Mesenchymal stem cell (in vitro differentiated cells and primary cell): Measurements from ENCODE around the gene RNF182.
"Not testable (repeated sequence)": the region's sequence is repeated elsewhere in the genome, so short reads cannot be mapped to it uniquely, and the experiment has no call there.

Experiments
- DNase-seq: peaks from one replicate; pipeline ENCODE4 v3.0.0-alpha.2; 2013
- H2AFZ ChIP-seq: one replicate; pipeline ENCODE4 v1.6.1; 2013; ENCODE audit warnings: low read depth, mild to moderate bottlenecking, control low read depth, inconsistent platforms, low read length, moderate library complexity
- H2AK5ac ChIP-seq: 2 replicates; pipeline ENCODE4 v1.6.1; 2013; ENCODE audit warnings: low read length, moderate library complexity, mild to moderate bottlenecking, inconsistent platforms; ENCODE audit not compliant: severe bottlenecking
- H2BK120ac ChIP-seq: one replicate; pipeline ENCODE4 v1.6.1; 2013; ENCODE audit warnings: low read depth, mild to moderate bottlenecking, inconsistent platforms, low read length, moderate library complexity
- H2BK12ac ChIP-seq, 2 experiments: one replicate each; pipeline ENCODE4 v1.6.1; 2013; ENCODE audit warnings: inconsistent platforms in 2 of 2, low read length in 2 of 2, mild to moderate bottlenecking in 2 of 2, moderate library complexity in 2 of 2, control low read depth in 1 of 2
- H2BK15ac ChIP-seq: one replicate; pipeline ENCODE4 v1.6.1; 2013; ENCODE audit warnings: mild to moderate bottlenecking, low read depth, inconsistent platforms; ENCODE audit not compliant: poor library complexity, severe bottlenecking
- H2BK5ac ChIP-seq: 2 replicates; pipeline ENCODE4 v1.6.1; 2013; ENCODE audit warnings: low read depth, mild to moderate bottlenecking, low read length, control low read depth, inconsistent platforms; ENCODE audit not compliant: poor library complexity, severe bottlenecking
- H3K14ac ChIP-seq, 2 experiments: one replicate each; pipeline ENCODE4 v1.6.1; 2013; ENCODE audit warnings: inconsistent platforms in 2 of 2, low read length in 2 of 2, control low read depth in 1 of 2, mild to moderate bottlenecking in 1 of 2, moderate library complexity in 1 of 2
- H3K18ac ChIP-seq, 2 experiments: one replicate each; pipeline ENCODE4 v1.6.1; 2013; ENCODE audit warnings: inconsistent platforms in 2 of 2, low read length in 2 of 2, control low read depth in 1 of 2, low read depth in 1 of 2, mild to moderate bottlenecking in 1 of 2
- H3K23ac ChIP-seq, 2 experiments: one replicate each; pipeline ENCODE4 v1.6.1; 2013; ENCODE audit warnings: inconsistent platforms in 2 of 2, low read length in 2 of 2, mild to moderate bottlenecking in 2 of 2, moderate library complexity in 2 of 2, control low read depth in 1 of 2
- H3K27ac ChIP-seq: 2 replicates; pipeline ENCODE4 v1.5.1; 2013; ENCODE audit warnings: mild to moderate bottlenecking, moderate library complexity, low read length, control low read depth, inconsistent platforms; ENCODE audit not compliant: poor library complexity, severe bottlenecking
- H3K27me3 ChIP-seq, 2 experiments: 2 replicates each; pipeline versions ENCODE4 v1.6.1 to v1.7.0; 2013; ENCODE audit warnings: low read length in 2 of 2, mild to moderate bottlenecking in 2 of 2, moderate library complexity in 2 of 2, control low read depth in 1 of 2, inconsistent platforms in 1 of 2; ENCODE audit not compliant: control insufficient read depth in 1 of 2, insufficient read depth in 1 of 2
- H3K36me3 ChIP-seq, 2 experiments: 2 replicates each; pipeline versions ENCODE4 v1.6.1 to v1.7.0; 2013; ENCODE audit warnings: low read length in 2 of 2, control low read depth in 1 of 2, inconsistent platforms in 1 of 2, low read depth in 1 of 2, mild to moderate bottlenecking in 1 of 2; ENCODE audit not compliant: insufficient read depth in 2 of 2, control insufficient read depth in 1 of 2
- H3K4ac ChIP-seq, 2 experiments: one replicate each; pipeline ENCODE4 v1.6.1; 2013; ENCODE audit warnings: inconsistent platforms in 2 of 2, low read length in 2 of 2, mild to moderate bottlenecking in 2 of 2, moderate library complexity in 2 of 2, control low read depth in 1 of 2, low read depth in 1 of 2
- H3K4me1 ChIP-seq: 2 replicates; pipeline ENCODE4 v1.6.1; 2013; ENCODE audit warnings: low read depth, low read length, control low read depth; ENCODE audit not compliant: control insufficient read depth, insufficient read depth
- H3K4me2 ChIP-seq: 2 replicates; pipeline ENCODE4 v1.6.1; 2013; ENCODE audit warnings: low read length, mild to moderate bottlenecking, inconsistent platforms; ENCODE audit not compliant: poor library complexity, severe bottlenecking
- H3K4me3 ChIP-seq, 2 experiments: 2 replicates each; pipeline versions ENCODE4 v1.5.1 to v1.7.0; 2013; ENCODE audit warnings: low read length in 2 of 2, mild to moderate bottlenecking in 2 of 2, control low read depth in 1 of 2, low read depth in 1 of 2; ENCODE audit not compliant: insufficient read depth in 1 of 2
- H3K79me1 ChIP-seq: replicated peaks from 2 replicates; pipeline ENCODE4 v1.6.1; 2013; ENCODE audit warnings: mild to moderate bottlenecking, control low read depth, low read length, inconsistent platforms; ENCODE audit not compliant: poor library complexity, severe bottlenecking
- H3K9ac ChIP-seq: 2 replicates; pipeline ENCODE4 v1.7.0; 2013; ENCODE audit warnings: mild to moderate bottlenecking, low read length, moderate library complexity
- H3K9me3 ChIP-seq: 2 replicates; pipeline ENCODE4 v1.7.0; 2013; ENCODE audit warnings: mild to moderate bottlenecking, low read length; ENCODE audit not compliant: control insufficient read depth
- H4K8ac ChIP-seq: one replicate; pipeline ENCODE4 v1.6.1; 2013; ENCODE audit warnings: inconsistent platforms, mild to moderate bottlenecking, low read length, moderate library complexity
- H4K91ac ChIP-seq: one replicate; pipeline ENCODE4 v1.6.1; 2013; ENCODE audit warnings: mild to moderate bottlenecking, low read length, inconsistent platforms
- WGBS: methylation state at CpG from one replicate; pipeline ENCODE4 v1.1.7; 2013; ENCODE audit warnings: mixed read lengths; 5-methylcytosine and 5-hydroxymethylcytosine counted together

RNF182 gene

GRCh38 chr6:13973422-13973821 lies 48.7 kb downstream of the RNF182 start:
- not testable (repeated sequence) for DNase-seq, H2BK12ac ChIP-seq, H2AFZ ChIP-seq, H3K14ac ChIP-seq, H3K23ac ChIP-seq, H2BK5ac ChIP-seq, H3K4me3 ChIP-seq, H3K4ac ChIP-seq, H3K4me1 ChIP-seq, H2BK120ac ChIP-seq, H2AK5ac ChIP-seq, H4K91ac ChIP-seq, H3K18ac ChIP-seq, H3K27me3 ChIP-seq, H3K9ac ChIP-seq, H3K27ac ChIP-seq, H2BK15ac ChIP-seq, H4K8ac ChIP-seq, H3K4me2 ChIP-seq
- peaks cover 12% of the 10 kb centered on the region for H3K9me3 ChIP-seq
- H3K36me3 ChIP-seq: peaks cover 18 to 34% of the 10 kb centered on the region in 2 experiments
- H3K79me1 ChIP-seq: peaks cover 37% of the 10 kb centered on the region
- WGBS: 88% methylated on average over 1 of the region's 3 CpGs

GRCh38 chr6:13978102-13978640 lies 53.4 kb downstream of the RNF182 start:
- Histone ChIP-seq H2BK12ac (no peak overlapping the region), H2AFZ (no peak overlapping the region), H3K79me1 (peaks cover 28% of the 10 kb centered on the region), H3K4ac (no peak overlapping the region), H4K91ac (no peak overlapping the region), H3K27me3 (no peaks in the 10 kb centered on the region), H3K9me3 (no peaks in the 10 kb centered on the region), H3K9ac (no peak overlapping the region), H3K4me2 (no peak overlapping the region), H3K27ac (no peak overlapping the region), H2BK120ac (no peak overlapping the region), H4K8ac (no peak overlapping the region), H3K18ac (no peak overlapping the region), H2AK5ac (no peak overlapping the region), H3K23ac (no peak overlapping the region), H3K4me3 (no peak overlapping the region), H3K4me1 (peaks cover 2% of the 10 kb centered on the region), H3K36me3 (peaks cover 14 to 34% of the 10 kb centered on the region in 2 experiments), H2BK5ac (no peak overlapping the region), H3K14ac (no peak overlapping the region), H2BK15ac (no peak overlapping the region)
- DNase-seq: no peak
- WGBS: 84% methylated on average over 5 of the region's 6 CpGs

GRCh38 chr6:13978787-13979186 lies 54.0 kb downstream of the RNF182 start:
- Histone ChIP-seq H3K4me3 (no peak overlapping the region), H4K91ac (no peak overlapping the region), H3K36me3 (peaks cover 14 to 34% of the 10 kb centered on the region in 2 experiments), H3K27me3 (no peaks in the 10 kb centered on the region), H3K27ac (no peak overlapping the region), H3K4ac (no peak overlapping the region), H3K23ac (no peak overlapping the region), H4K8ac (no peak overlapping the region), H2BK12ac (no peak overlapping the region), H2BK5ac (no peak overlapping the region), H2AFZ (no peak overlapping the region), H3K18ac (no peak overlapping the region), H2BK15ac (no peak overlapping the region), H3K79me1 (peaks cover 25% of the 10 kb centered on the region), H3K9ac (no peak overlapping the region), H3K14ac (no peak overlapping the region), H3K9me3 (no peaks in the 10 kb centered on the region), H3K4me2 (no peak overlapping the region), H2BK120ac (no peak overlapping the region), H2AK5ac (no peak overlapping the region), H3K4me1 (peaks cover 2% of the 10 kb centered on the region)
- 74% methylated on average over 2 of the region's 2 CpGs for WGBS
- DNase-seq: no peak

- Histone ChIP-seq H3K9ac (no peak overlapping the region), H3K4ac (no peak overlapping the region), H2BK5ac (no peak overlapping the region), H3K27ac (no peak overlapping the region), H2BK120ac (no peak overlapping the region), H3K4me3 (no peak overlapping the region), H3K79me1 (peaks cover 23% of the 10 kb centered on the region), H4K8ac (no peak overlapping the region), H2AK5ac (no peak overlapping the region), H2AFZ (no peak overlapping the region), H4K91ac (no peak overlapping the region), H3K23ac (no peak overlapping the region), H3K14ac (no peak overlapping the region), H3K4me2 (no peak overlapping the region), H3K27me3 (no peaks in the 10 kb centered on the region), H3K36me3 (peaks cover 14 to 28% of the 10 kb centered on the region in 2 experiments), H3K9me3 (no peaks in the 10 kb centered on the region), H3K18ac (no peak overlapping the region), H3K4me1 (peaks cover 2% of the 10 kb centered on the region), H2BK15ac (no peak overlapping the region), H2BK12ac (no peak overlapping the region)
- WGBS: 88% methylated on average over 7 of the region's 9 CpGs
- no peak for DNase-seq
These were observed 54.8 kb downstream of the RNF182 start for GRCh38 chr6:13979284-13980171.
